ENCODE measurements around the gene MIDN. TPM values are rescaled to one million over a fixed set of nuclear protein-coding genes. Genes with fewer than 3 reads are reported as not detected.

Gene MIDN
- total RNA-seq, 4 donors from 2014 or later = 20.3 to 72.2 (median 31.8) TPM

- no peak for DNase-seq (ENCODE audit: extremely low spot score)
- no peak for TF ChIP-seq EP300 (IDR thresholded peaks at IDR 0.05)
- TF ChIP-seq POLR2A (IDR thresholded peaks at IDR 0.05; ENCODE audit: low read depth) = no peak
- no peak for TF ChIP-seq POLR2AphosphoS5 (IDR thresholded peaks at IDR 0.05)
- no peak for TF ChIP-seq CTCF (IDR thresholded peaks at IDR 0.05)
- Histone ChIP-seq H3K27me3 (peaks cover 0 to 95% (median 41%) of the 10 kb centered on the region in 4 donors), H3K4me3 (no peak overlapping the region), H3K27ac (replicated peaks in 1 of 4) (no peak overlapping the region), H3K4me1 (peaks cover 0 to 27% (median 21%) of the 10 kb centered on the region in 4 donors), H3K9me3 (no peaks in the 10 kb centered on the region), H3K36me3 (no peaks in the 10 kb centered on the region)
- intact Hi-C loops (cut with DNase I) = loop anchor here (10.0 kb wide), 1 partner anchor 115 kb away; the partner anchor contains the start of genes DAZAP1 and GAMT
- 82% methylated on average over 8 of the region's 19 CpGs for WGBS
These were observed 41.3 kb downstream of the MIDN start for GRCh38 chr19:1289686-1290025.

GRCh38 chr19:1290196-1290702 lies 41.9 kb downstream of the MIDN start:
- no peaks in the 10 kb centered on the region for H3K9me3 ChIP-seq
- intact Hi-C loops (cut with DNase I) = no loop called here
- TF ChIP-seq EP300 (IDR thresholded peaks at IDR 0.05) (no peak), POLR2A (IDR thresholded peaks at IDR 0.05; ENCODE audit: low read depth) (no peak), POLR2AphosphoS5 (IDR thresholded peaks at IDR 0.05) (no peak), CTCF (IDR thresholded peaks at IDR 0.05) (no peak)
- DNase-seq (ENCODE audit: extremely low spot score) = no peak
- no peak overlapping the region for H3K27ac ChIP-seq (replicated peaks in 1 of 4)
- no peak overlapping the region for H3K4me3 ChIP-seq
- 88% methylated on average over 3 of the region's 24 CpGs for WGBS
- H3K4me1 ChIP-seq = peaks cover 2 to 28% (median 24%) of the 10 kb centered on the region in 4 donors
- peaks cover 0 to 95% (median 44%) of the 10 kb centered on the region in 4 donors for H3K27me3 ChIP-seq
- H3K36me3 ChIP-seq = no peaks in the 10 kb centered on the region

GRCh38 chr19:1290703-1291651 lies 42.6 kb downstream of the MIDN start:
- WGBS = 85% methylated on average over 25 of the region's 40 CpGs
- no peak for TF ChIP-seq EP300 (IDR thresholded peaks at IDR 0.05)
- no peak for TF ChIP-seq CTCF (IDR thresholded peaks at IDR 0.05)
- no peak for TF ChIP-seq POLR2AphosphoS5 (IDR thresholded peaks at IDR 0.05)
- TF ChIP-seq POLR2A (IDR thresholded peaks at IDR 0.05; ENCODE audit: low read depth) = no peak
- Histone ChIP-seq H3K27me3 (peaks cover 0 to 98% (median 46%) of the 10 kb centered on the region in 4 donors), H3K9me3 (no peaks in the 10 kb centered on the region), H3K4me3 (no peak overlapping the region), H3K4me1 (peaks cover 6 to 31% (median 28%) of the 10 kb centered on the region in 4 donors), H3K27ac (replicated peaks in 1 of 4) (no peak overlapping the region), H3K36me3 (no peaks in the 10 kb centered on the region)
- intact Hi-C loops (cut with DNase I) = no loop called here
- DNase-seq (ENCODE audit: extremely low spot score) = no peak

GRCh38 chr19:1291761-1292418 lies 43.5 kb downstream of the MIDN start:
- TF ChIP-seq CTCF (IDR thresholded peaks at IDR 0.05) (no peak), POLR2AphosphoS5 (IDR thresholded peaks at IDR 0.05) (no peak)
- Histone ChIP-seq H3K36me3 (no peaks in the 10 kb centered on the region), H3K4me1 (peaks cover 6 to 23% (median 22%) of the 10 kb centered on the region in 4 donors), H3K27me3 (peaks cover 0 to 100% (median 40%) of the 10 kb centered on the region in 4 donors), H3K27ac (replicated peaks in 1 of 4) (no peak overlapping the region), H3K9me3 (no peaks in the 10 kb centered on the region), H3K4me3 (no peak overlapping the region)
- intact Hi-C loops (cut with DNase I) = no loop called here
- WGBS = 65% methylated on average over 24 of the region's 25 CpGs
- DNase-seq (ENCODE audit: extremely low spot score) = no peak
